GM23338 (cell line): ENCODE results near the gene KIAA1671.

Source experiments
- CREB1 ChIP-seq: fragments of 250-450 bp; sonication (Bioruptor Pico); IDR thresholded peaks from 2 replicates; pipeline ENCODE4 v1.5.0; 2020; ENCODE audit warnings: low read depth, mild to moderate bottlenecking, moderate library complexity
- EZH2 ChIP-seq: fragments of 200-600 bp; sonication (generic); IDR thresholded peaks from one replicate; pipeline ENCODE4 v1.8.0; 2017; ENCODE audit warnings: antibody characterized with exemption, mild to moderate bottlenecking, low read depth; ENCODE audit not compliant: unreplicated experiment
- EZH2phosphoT487 ChIP-seq: fragments of 200-600 bp; sonication (generic); IDR thresholded peaks from one replicate; pipeline ENCODE4 v1.8.1; 2018; ENCODE audit warnings: antibody characterized with exemption; ENCODE audit not compliant: unreplicated experiment
- JUNB ChIP-seq: IDR thresholded peaks from one replicate; pipeline ENCODE4 v1.6.1; 2016; ENCODE audit warnings: antibody characterized with exemption; ENCODE audit not compliant: unreplicated experiment
- POLR2AphosphoS5 ChIP-seq: IDR thresholded peaks from 2 replicates; pipeline ENCODE4 v1.6.1; 2016; ENCODE audit warnings: antibody characterized with exemption, low read depth
- STAT1 ChIP-seq: IDR thresholded peaks from one replicate; pipeline ENCODE4 v1.6.1; 2016; ENCODE audit warnings: antibody characterized with exemption; ENCODE audit not compliant: unreplicated experiment
- ZNF114 ChIP-seq: fragments of 250-450 bp; sonication (Bioruptor Pico); IDR thresholded peaks from 2 replicates; pipeline ENCODE4 v1.5.0; 2020; ENCODE audit warnings: mild to moderate bottlenecking, moderate library complexity
- ZNF331 ChIP-seq: fragments of 250-450 bp; sonication (Bioruptor Pico); IDR thresholded peaks from 2 replicates; pipeline ENCODE4 v1.5.0; 2020; ENCODE audit warnings: low read depth, mild to moderate bottlenecking, moderate library complexity
- TF ChIP-seq, protein P1 (sequence below): IDR thresholded peaks from 2 replicates; pipeline ENCODE4 v1.6.1; 2016; ENCODE audit warnings: antibody characterized with exemption
- TF ChIP-seq, protein P2 (sequence below), 2 experiments: fragments of 200-600 bp in 1 of 2; sonication (generic) in 1 of 2; conservative IDR thresholded peaks; 2 replicates each; pipeline versions ENCODE4 v1.5.1 to v1.6.1; 2016 to 2017; ENCODE audit warnings: antibody characterized with exemption in 2 of 2, low read depth in 2 of 2, mild to moderate bottlenecking in 2 of 2, moderate library complexity in 1 of 2
- TF ChIP-seq, protein P3 (sequence below): IDR thresholded peaks from one replicate; pipeline ENCODE4 v1.6.1; 2018; ENCODE audit warnings: antibody characterized with exemption; ENCODE audit not compliant: unreplicated experiment

DNA sequence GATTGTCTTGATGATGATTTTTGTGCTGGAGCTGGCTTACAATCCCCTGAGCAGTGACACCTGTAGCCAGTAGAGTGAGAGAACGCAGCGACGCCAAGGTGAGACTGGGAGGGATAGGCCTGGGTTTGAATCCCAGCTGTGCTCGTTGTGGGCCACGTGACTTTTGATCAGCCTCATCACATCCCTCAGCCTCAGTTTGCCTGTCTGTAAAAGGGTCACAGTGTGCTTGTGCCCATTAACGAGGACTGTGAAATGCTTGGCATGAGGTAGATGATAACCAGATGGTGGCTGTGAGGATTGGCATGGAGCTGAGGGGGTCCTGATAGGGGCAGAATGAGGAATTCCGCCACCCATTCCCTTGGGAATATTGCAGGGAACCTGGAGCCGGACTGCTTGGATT, 9.6 kb downstream of the KIAA1671 start:
- TF ChIP-seq, protein P1, sequence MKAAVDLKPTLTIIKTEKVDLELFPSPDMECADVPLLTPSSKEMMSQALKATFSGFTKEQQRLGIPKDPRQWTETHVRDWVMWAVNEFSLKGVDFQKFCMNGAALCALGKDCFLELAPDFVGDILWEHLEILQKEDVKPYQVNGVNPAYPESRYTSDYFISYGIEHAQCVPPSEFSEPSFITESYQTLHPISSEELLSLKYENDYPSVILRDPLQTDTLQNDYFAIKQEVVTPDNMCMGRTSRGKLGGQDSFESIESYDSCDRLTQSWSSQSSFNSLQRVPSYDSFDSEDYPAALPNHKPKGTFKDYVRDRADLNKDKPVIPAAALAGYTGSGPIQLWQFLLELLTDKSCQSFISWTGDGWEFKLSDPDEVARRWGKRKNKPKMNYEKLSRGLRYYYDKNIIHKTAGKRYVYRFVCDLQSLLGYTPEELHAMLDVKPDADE, result no peak
- TF ChIP-seq, protein P2, sequence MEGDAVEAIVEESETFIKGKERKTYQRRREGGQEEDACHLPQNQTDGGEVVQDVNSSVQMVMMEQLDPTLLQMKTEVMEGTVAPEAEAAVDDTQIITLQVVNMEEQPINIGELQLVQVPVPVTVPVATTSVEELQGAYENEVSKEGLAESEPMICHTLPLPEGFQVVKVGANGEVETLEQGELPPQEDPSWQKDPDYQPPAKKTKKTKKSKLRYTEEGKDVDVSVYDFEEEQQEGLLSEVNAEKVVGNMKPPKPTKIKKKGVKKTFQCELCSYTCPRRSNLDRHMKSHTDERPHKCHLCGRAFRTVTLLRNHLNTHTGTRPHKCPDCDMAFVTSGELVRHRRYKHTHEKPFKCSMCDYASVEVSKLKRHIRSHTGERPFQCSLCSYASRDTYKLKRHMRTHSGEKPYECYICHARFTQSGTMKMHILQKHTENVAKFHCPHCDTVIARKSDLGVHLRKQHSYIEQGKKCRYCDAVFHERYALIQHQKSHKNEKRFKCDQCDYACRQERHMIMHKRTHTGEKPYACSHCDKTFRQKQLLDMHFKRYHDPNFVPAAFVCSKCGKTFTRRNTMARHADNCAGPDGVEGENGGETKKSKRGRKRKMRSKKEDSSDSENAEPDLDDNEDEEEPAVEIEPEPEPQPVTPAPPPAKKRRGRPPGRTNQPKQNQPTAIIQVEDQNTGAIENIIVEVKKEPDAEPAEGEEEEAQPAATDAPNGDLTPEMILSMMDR (conservative IDR thresholded peaks at IDR 0.05; ENCODE audit: low read depth in 2 of 2), result no peak
- TF ChIP-seq JUNB (no peak), EZH2phosphoT487 (no peak), EZH2 (no peak), CREB1 (CRISPR knock-in tag) (no peak), STAT1 (no peak), POLR2AphosphoS5 (no peak), ZNF114 (no peak), ZNF331 (CRISPR knock-in tag) (no peak)
- TF ChIP-seq, protein P3, sequence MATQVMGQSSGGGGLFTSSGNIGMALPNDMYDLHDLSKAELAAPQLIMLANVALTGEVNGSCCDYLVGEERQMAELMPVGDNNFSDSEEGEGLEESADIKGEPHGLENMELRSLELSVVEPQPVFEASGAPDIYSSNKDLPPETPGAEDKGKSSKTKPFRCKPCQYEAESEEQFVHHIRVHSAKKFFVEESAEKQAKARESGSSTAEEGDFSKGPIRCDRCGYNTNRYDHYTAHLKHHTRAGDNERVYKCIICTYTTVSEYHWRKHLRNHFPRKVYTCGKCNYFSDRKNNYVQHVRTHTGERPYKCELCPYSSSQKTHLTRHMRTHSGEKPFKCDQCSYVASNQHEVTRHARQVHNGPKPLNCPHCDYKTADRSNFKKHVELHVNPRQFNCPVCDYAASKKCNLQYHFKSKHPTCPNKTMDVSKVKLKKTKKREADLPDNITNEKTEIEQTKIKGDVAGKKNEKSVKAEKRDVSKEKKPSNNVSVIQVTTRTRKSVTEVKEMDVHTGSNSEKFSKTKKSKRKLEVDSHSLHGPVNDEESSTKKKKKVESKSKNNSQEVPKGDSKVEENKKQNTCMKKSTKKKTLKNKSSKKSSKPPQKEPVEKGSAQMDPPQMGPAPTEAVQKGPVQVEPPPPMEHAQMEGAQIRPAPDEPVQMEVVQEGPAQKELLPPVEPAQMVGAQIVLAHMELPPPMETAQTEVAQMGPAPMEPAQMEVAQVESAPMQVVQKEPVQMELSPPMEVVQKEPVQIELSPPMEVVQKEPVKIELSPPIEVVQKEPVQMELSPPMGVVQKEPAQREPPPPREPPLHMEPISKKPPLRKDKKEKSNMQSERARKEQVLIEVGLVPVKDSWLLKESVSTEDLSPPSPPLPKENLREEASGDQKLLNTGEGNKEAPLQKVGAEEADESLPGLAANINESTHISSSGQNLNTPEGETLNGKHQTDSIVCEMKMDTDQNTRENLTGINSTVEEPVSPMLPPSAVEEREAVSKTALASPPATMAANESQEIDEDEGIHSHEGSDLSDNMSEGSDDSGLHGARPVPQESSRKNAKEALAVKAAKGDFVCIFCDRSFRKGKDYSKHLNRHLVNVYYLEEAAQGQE, result no peak
